ENCODE results near the gene PDE6A.
"Not testable (repeated sequence)": the region's sequence is repeated elsewhere in the genome, so short reads cannot be mapped to it uniquely, and the experiment has no call there.

PDE6A gene

DNA sequence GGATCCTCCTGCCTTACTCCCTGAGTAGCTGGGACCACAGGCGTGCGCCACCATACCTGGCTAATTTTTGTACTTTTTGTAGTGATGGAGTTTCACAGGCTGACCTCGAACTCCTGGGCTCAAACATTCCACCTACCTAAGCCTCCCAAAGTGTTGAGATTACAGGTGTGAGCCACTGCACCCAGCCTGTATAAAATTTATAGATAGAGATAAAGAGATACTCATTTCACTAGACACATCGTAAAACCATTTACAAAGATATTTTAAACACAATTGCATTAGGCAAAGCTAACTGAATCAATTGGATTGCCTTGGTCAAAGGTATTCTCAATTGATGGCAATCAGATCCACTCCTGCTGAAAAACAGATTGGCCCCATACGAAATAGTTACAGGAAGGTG is 52.0 kb downstream of the PDE6A start:
- DNase-seq = no peak

DNA sequence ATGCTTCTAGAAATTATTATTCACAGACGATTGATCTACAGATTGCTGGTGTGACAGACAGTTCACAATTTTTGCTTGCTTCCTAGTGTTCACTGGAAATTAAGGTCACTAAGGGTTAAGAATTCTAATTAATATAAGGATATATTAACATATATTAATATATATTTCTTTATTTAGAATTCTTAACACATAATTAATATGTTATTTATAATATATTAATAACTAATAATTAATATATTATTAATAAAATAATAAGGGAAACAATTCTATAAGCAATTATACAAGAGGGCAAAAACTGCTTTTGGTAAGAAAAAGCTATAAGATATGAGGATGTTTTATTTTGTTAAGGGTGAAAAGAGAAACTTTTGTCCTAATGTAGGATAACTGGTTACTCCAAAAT is 56.3 kb downstream of the PDE6A start:
- DNase-seq = no peak

DNA sequence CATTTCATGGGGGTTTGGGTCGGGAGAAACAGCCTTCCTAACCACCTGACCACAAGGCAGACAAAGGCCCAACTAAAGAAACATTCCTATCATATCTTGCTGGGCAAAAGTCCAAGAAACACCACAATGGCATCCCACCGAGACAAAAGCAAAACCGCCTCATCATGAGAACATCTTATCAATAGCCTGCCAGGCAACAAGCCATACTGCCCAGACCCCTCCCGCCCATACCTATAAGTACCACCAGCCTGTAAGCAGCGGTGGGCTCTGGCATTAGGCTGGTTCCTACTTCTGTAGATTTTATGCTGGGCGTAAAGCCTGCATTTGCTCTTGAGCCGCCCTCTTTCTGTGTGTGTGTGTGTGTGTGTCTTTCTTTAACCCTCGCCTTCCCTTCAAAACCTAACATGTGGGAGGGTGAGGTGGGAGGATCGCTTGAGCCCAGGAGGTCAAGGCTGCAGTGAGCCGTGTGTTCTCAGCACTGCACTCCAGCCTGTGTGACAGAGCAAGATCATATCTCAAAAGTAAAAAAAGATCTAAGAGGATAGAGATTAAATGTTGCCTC is 56.9 kb downstream of the PDE6A start:
- DNase-seq = no peak

DNA sequence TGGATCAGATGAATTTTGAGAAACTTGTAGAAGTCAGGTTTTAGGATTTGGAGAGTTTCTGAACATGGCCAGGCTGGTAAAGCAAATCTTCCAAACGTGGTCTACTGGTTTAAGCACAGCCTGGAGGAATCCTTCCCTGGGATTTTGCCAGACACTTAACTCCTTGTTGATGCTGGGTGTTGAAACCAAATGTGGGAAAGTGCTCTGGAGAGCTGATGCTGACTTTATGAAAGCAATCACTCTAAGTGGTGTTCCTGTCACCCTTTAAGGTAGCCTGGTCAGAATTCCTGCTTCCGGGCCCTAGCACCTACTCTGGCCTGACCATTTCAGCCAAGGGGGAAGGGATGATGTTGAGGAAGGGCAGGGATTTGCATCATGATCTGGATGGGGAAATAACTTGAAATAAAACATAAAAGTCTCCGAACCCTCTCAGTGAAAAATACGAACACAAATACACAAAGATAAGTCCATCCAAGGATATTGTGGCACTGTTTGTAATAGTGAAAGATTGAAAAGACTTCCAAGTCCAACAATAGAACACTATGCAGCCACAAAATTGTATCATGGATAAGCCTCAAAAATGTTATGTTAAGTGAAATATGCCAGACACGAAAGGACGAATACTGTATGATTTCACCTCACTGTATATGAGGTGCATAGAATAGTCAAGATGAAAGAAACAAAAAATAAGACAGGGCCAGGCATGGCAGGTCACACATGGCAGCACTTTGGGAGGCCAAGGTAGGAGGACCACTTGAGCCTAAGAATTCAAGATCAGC is 57.7 kb downstream of the PDE6A start:
- no peak for DNase-seq

DNA sequence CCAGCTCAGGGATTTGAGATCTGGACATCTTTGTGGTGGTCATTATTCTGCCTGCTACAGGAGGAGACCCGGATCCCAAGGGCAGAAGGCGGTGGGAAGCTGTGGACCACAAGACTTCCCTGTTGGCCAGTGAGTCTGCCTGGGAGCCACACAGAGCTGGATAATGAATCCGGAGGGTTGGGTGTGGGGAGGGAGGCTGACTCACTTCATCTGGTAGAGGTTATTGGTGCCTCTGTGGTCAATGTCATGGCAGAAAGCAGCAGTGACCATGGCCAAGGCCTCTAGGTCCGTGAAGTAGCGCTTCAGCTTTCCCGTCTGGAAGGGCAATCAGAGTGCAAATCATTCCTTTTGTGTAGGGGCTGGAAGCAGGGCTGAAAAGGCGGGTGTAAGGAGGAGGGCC is 58.5 kb downstream of the PDE6A start:
- no peak for DNase-seq

DNA sequence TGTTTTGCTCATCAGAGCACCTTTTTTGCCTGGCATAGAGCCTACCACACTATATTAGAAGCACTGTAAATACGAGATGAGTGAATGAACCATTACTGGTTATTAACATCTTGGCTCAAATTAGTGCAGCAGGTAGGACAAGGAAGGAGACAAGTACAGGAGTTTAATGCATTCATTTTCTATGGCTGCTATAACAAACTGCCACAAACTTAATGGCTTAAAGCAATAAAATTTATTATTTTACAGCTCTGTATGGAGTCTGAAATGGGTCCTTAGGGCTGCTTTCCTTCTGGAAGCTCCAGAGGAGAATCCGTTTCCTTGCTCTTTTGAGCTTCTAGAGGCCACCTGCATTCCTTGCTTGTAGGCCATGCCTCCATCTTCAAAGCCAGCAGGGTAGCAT is 59.1 kb downstream of the PDE6A start:
- DNase-seq = no peak

DNA sequence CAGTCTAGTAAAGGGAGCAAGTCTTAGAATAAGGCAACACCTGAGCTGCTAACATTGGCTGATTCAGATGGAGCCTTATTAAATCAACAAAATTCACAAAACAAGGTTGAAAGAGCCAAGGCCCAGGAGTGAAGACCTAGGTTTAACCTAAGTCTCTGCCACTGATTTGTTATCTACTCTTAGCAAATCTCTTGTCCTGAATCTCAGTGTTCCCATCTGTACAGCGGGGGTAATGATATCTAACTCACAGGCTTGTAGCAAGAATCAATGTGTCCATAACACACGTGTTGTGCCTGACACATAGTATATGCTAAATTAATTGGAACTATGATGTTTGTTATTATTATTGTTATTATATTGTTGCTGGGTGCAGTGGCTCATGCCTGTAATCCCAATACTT is 61.0 kb downstream of the PDE6A start:
- DNase-seq = no peak

DNA sequence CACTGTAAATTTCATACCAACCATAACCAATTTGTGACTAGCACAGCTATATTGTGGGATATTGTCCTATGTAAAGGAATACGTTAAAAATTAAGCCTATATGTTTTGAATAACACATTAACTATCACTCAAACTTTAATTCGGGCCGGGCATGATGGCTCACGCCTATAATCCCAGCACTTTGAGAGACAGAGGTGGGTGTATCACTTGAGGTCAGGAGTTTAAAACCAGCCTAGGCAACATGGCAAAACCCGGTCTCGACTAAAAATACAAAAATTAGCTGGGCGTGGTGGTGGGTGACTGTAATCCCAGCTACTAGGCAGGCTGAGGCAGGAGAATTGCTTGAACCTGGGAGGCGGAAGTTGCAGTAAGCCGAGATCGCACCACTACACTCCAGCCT is 62.0 kb downstream of the PDE6A start:
- not testable (repeated sequence) for DNase-seq

DNA sequence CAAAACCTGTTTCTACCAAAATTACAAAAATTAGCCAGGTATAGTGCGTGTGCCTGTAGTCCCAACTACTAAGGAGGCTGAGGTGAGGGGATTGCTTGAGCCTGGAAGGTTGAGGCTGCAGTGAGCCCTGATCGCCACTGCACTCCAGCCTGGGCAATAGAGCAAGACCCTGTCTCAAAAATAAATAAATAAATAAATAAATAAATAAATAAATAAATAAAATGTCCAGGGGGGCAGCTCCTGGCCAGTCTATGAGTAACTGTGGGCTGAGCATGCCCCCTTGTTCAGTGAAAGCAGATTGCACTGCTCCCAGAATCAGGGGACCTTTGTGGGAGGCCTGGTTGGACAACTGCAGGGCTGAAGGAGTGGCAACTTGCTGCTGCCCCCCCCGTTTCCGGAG is 62.7 kb downstream of the PDE6A start:
- no peak for DNase-seq

DNA sequence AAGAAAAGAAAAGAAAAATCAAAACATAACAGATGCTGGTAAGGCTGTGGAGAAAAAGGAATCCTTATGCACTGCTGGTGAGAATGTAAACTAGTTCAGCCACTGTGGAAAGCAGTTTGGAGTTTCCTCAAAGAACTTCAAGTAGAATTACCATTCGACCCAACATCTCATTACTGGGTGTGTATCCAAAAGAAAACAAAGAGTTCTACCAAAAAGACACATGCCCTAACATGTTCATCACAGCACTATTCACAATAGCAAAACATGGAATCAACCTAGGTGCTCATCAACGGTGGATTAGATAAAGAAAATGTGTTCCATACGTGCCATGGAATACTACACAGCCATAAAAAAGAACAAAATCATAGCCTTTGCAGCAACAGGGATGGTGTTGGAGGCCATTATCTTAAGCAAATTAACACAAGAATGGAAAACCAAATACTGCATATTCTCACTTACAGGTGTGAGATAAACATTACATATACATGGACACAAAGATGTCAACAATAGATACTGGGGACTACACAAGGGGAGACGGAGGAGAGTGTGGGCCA is 63.4 kb downstream of the PDE6A start:
- no peak for DNase-seq

DNA sequence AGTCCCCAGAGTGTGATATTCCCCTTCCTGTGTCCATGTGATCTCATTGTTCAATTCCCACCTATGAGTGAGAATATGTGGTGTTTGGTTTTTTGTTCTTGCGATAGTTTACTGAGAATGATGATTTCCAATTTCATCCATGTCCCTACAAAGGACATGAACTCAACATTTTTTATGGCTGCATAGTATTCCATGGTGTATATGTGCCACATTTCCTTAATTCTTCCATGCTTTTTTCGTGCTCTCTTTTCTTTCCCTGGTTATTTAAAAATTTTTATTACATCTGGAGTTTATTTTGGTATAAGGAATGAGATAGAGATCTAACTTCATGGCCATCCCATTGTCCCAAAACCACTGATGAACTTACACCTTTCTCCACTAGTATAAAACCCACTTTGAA is 65.0 kb downstream of the PDE6A start:
- DNase-seq = not testable (repeated sequence)

DNA sequence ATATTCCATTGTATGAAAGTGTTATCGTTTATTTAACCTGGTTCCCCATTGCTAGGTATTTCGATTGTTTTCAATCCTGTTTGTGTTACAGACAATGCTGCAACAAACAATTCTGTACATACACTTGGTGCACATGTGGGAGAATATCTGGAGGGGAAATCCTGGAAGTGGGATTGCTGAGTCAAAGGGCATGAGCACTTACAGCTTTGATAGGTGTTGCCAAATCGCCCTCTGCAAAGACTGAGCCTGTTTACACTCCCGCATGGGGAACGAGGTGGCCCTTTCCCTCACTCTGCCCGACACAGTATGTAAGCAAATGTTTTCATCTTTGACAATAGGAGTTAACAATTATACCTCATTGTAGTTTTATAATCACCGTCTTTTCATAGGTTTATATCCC is 66.2 kb downstream of the PDE6A start:
- DNase-seq = no peak

DNA sequence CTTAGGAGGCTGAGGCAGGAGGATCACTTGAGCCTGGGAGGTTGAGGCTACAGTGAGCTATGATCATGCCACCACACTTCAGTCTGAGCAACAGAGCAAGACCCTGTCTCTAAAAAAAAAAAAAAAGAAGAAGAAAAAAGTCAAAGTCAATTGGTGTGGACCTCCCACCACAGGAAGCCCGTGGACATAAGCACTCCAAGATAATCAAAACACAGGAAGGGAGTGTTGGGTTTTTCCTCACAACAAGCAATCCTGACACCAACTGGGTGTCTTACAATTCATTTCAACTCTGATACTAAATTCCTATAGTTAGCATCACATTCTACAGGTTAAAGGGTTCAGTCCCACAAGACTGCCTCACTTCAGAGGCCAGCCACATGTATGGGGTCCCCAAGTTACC is 70.7 kb downstream of the PDE6A start:
- DNase-seq = no peak

DNA sequence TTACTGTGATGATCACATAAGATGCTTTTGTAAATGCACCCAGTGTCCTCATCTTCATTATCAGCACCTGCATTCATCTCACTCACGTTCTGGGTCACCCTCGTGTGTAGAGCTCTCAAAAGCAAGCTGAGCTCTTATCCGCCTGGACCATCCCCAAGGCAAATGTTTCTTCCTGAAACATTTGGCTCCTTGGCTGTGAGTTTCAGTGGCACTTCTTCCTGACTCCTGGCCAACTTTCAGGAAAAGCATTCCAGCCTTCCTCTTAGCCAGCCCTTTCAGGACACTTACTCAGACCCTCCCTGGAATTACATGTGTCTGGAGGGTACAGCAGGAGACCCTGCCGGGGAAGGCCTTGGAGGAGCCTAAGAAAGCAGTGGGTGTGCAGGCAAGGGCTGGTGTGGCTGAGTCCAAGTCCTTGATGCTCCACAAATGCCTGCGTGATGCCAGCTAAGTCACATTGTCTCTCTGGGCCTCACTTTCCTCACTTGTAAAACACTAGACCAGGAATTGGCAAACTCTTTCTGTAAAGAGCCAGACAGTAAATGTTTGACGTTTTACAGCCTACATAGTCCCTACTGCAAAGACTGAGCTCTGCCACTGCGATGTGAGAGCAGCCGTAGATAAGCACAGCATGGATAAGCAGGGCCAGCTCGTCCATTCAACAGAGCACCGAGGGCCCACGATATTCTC is 72.1 kb downstream of the PDE6A start:
- DNase-seq = no peak

DNA sequence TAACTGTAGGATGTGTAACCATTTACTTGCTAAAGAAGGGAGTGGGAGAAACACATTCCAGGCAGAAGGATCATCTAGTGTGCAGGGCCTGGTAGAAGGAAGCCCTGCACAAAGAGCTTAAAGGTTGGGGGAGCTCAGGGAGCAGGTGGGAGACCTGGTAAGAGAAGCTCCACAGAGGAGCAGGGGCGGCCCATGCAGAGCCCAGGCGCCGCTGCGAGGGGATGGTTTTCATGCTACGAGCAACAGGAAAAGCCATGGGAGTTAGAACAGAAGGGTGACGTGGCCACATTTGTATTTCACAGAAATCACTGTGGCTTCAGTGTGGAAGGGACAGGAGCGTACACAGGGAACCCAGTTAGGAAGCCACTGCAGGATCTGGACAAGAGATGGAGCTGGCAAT is 73.1 kb downstream of the PDE6A start:
- no peak for DNase-seq

DNA sequence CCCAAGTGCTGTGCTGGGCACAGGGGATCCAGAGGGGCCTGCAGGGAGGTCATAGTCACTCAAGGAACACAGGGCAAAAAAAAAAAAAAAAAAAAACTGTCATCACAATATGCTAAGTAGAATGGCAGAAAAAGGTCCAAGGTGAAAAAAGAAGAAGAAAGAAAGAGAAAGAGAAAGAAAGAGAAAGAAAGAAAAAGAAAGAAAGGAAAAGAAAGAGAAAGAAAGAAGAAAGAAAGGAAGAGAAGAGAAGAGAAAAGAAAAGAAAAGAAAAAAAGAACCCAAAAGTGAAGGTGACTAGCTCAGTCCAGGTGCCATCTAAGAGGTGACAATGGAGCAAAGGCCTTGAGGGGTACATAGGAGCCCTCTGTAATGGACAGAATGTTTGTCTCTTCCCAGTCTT is 73.9 kb downstream of the PDE6A start:
- DNase-seq = no peak

DNA sequence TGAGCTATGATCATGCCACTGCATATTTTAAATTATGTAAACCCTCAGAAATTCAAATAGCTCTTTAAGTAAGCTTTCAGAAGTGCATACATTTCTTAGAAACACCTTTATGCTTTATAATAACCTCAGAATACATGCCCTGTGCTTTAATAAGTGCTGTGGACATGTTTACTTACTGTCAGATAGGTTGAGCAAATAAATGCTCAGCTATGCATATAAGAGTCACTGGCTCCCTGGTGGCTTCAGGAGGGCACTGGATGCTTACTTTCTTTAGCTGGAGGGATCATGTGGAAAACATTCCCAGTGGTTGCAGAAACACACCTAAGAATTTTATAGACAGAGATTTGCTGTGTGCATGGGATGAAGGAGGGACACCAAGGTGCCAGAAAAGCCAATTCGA is 74.4 kb downstream of the PDE6A start:
- no peak for DNase-seq

DNA sequence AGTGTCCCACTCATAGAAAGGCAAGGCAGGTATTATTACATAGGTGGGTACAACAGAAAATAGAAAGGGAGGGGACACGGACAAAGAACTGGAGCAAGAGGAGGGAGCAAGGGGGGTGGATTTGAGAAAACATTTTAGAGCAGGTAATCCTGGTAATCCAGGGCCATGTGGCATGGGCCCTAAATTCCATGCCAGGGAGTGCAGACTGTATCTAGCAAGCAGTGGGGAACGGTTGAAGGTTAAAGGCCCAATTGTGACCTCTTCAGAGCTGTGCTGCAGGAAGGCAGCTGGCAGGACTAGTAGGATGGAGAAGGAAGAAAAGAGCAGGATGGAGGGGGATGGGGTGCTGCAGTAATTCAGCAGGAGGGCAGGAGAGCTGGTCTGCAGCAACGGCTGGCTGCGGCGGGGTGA is 75.2 kb downstream of the PDE6A start:
- DNase-seq = no peak

DNA sequence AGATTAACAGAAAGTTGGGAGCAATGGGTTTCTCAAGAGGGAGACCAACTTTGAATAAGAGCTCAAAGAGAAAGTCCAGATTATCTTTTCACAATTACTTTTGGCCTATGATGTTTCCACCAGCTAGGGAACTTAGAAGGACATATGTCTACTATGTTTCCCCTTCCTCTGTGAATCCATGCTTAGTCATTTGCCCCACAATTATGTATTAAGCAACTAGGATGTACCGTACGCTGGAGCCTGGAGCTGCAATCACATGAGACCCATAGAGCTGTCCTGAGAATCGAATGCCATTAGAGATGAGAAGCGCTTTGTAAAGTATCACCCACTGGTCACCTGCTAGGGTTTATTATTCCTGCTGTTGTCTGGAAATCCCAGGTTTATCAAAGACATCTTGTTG is 78.8 kb downstream of the PDE6A start:
- no peak for DNase-seq

DNA sequence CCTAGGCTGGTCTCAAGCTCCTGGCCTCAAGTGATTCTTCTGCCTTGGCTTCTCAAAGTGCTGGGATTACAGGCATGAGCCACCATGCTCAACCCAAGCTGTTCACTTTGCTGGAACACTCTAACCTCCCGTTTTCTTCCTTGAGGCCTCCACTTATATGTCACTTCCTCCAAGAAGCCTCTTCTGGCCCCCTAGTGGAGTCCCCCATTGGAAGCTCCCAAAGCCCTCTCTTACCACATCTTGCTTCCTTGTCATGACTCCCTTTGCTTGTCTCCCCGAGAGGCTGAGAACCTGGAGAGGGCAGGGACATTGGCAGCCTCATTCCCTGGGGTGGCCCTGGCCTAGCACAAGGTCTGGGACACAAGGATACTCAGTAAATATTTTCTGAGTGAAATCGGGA is 80.8 kb downstream of the PDE6A start:
- no peak for DNase-seq

DNA sequence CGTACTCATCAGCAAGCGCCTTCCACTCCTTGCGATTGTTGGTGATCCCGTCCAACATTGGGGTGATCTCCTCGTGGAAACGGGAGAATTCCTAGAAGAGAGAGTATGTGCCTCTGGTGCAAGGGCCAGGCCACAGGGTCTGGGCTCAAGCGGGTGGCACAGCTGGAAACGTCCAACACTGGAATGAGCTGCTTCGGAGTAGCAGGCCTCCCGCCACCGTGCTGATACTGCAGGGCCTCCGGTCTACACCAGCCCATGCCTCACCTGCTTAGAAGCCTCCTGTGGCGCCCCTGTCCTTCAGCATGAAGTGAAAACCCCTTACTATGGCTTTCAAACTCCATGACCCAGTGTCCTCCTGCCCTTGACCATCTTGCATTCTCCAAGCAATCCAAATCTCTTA is 81.4 kb downstream of the PDE6A start:
- no peak for DNase-seq

DNA sequence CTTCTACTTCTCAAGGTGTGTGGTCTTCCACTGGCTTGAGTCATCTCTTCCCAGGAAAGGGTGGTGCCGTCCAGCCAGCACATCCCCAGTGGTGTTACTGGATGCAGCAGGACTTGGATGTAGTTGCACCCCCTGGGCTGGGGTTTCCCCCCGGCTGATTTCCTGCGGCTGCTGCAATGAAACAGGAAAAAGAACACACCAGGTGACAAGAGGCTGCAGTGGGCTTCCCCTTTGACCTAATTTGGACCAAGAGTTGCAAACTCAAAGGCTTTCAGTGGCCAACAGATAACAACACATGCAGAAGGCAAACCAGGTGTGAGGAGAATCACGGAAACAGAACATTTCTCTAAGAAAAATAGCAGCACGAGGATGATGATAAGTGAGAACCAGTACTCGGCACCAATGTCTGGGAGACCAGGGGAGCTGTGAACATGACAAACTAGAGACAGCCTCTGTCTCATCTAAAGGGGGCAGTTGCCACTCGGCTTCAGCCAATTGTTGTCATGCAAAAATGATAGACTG is 83.7 kb downstream of the PDE6A start:
- DNase-seq = no peak

DNA sequence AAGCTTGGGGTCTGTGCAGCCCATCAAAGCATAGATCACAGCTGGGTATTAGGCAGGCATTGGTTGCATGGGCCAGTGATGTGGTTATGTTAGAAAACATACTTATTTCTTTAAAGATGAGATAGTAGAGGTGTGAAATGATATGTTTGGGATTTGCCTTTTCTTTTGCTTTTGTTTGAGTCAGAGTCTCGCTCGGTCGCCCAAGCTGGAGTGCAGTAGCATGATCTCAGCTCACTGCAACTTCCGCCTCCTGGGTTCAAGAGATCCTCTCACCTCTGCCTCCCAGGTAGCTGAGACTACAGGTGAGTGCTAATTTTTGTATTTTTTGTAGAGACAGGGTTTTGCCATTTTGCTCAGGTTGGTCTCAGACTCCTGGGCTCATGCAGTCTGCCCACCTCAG is 84.8 kb downstream of the PDE6A start:
- no peak for DNase-seq

DNA sequence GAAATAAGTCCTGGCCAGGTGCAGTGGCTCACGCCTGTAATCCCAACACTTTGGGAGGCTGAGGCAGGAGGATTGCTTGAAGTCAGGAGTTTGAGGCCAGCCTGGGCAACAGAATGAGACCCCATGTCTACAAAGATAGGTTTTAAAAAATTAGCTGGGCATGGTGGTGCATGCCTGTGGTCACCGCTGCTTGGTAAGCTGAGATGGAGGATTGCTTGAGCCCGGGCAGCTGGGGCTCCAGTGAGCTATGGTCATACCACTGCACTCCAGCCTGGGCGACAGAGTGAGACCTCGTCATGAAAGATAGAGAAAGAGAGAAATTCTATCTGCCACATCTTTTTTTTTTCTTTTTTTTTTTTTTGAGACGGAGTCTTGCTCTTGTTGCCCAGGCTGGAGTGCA is 86.1 kb downstream of the PDE6A start:
- DNase-seq = not testable (repeated sequence)

Measured in NCI-H446 (cell line).